Posterior vena cava (tissue), 2 donors: ENCODE data around the gene PCDHGA11. TPM values are rescaled to one million over a fixed set of nuclear protein-coding genes. Genes with fewer than 3 reads are reported as not detected.
A peak's percentile ranks its signal among the peaks of the same experiment; 100 is the strongest.
"Not testable (repeated sequence)": the region's sequence is repeated elsewhere in the genome, so short reads cannot be mapped to it uniquely, and the experiment has no call there.

ENCODE experiments used
- DNase-seq: peaks from one replicate; pipeline ENCODE4 v3.0.0-alpha.2; 2020; ENCODE audit warnings: low spot score
- intact Hi-C, 2 donors: fragments of 100-400 bp; cut with DNase I; formaldehyde crosslinking; loops; one replicate each; pipeline versions ENCODE4 v1.14.1 to v1.14.2; 2022 to 2023
- total RNA-seq, 2 donors: library from RNA; stranded (reverse); fragmentation: NEBNext Ultra II Directional; extraction: Animal tissue kit (Norgen Biotek cat#: 25700); gene quantifications; one replicate each; pipeline ENCODE4 v1.2.1, GENCODE V29; 2021
- donor health status: DM: yes; HTN: yes; CAD: no.
- donor health status: DM: yes; HTN: yes; CAD: no.

Gene PCDHGA11
- total RNA-seq, 2 donors from 2014 or later = 4.6 to 4.8 TPM

GRCh38 chr5:141394401-141395187 is 26.3 kb upstream of the PCDHGA11 start:
- intact Hi-C loops, DNase-seq: not testable (repeated sequence)

GRCh38 chr5:141397756-141398551 is 22.9 kb upstream of the PCDHGA11 start, which contains the start of gene PCDHGB5:
PCDHGB5 (plus strand) TSS chr5:141397947; CDS start chr5:141398128, 181 bp downstream.
- intact Hi-C loops = not testable (repeated sequence)
- DNase-seq = peak; percentile 54

- intact Hi-C loops = no loop called here
- DNase-seq = no peak
Observed at GRCh38 chr5:141398608-141399007, 22.2 kb upstream of the PCDHGA11 start.

- intact Hi-C loops = no loop called here
Observed at GRCh38 chr5:141399555-141400258, 21.1 kb upstream of the PCDHGA11 start.

GRCh38 chr5:141402553-141403243 is 18.2 kb upstream of the PCDHGA11 start, which contains the start of gene PCDHGA9:
PCDHGA9 (plus strand) TSS chr5:141402778; CDS start chr5:141402953, 175 bp downstream.
- intact Hi-C loops = no loop called here
- no peak for DNase-seq

More at GRCh38 chr5:141399555-141400258, 21.1 kb upstream of the PCDHGA11 start:
- peak; percentile 74 for DNase-seq

GRCh38 chr5:141403387-141403786 is 17.5 kb upstream of the PCDHGA11 start:
- no peak for DNase-seq
- intact Hi-C loops = no loop called here

- peak; percentile 78 for DNase-seq
- intact Hi-C loops = not testable (repeated sequence)
Observed at GRCh38 chr5:141407790-141408505, 12.9 kb upstream of the PCDHGA11 start, which contains the start of gene PCDHGB6. PCDHGB6 (plus strand) TSS chr5:141408021; CDS start chr5:141408203, 182 bp downstream.

GRCh38 chr5:141409598-141410306 is 11.1 kb upstream of the PCDHGA11 start:
- peak; percentile 63 for DNase-seq
- intact Hi-C loops = loop anchor here (10.0 kb wide), 2 partner anchors 145 to 155 kb away; no protein-coding TSS in a partner anchor

- intact Hi-C loops = loop anchor here (10.0 kb wide), 2 partner anchors 143 to 153 kb away; no protein-coding TSS in a partner anchor
- no peak for DNase-seq
Observed at GRCh38 chr5:141411575-141411974, 9.3 kb upstream of the PCDHGA11 start.

GRCh38 chr5:141412854-141413539 is 7.9 kb upstream of the PCDHGA11 start, which contains the start of gene PCDHGA10:
PCDHGA10 (plus strand) TSS chr5:141412987; CDS start chr5:141413176, 189 bp downstream.
- intact Hi-C loops = loop anchor here (10.0 kb wide), 2 partner anchors 142 to 152 kb away; no protein-coding TSS in a partner anchor
- peak; percentile 73 for DNase-seq

- DNase-seq = peak; percentile 73
- intact Hi-C loops = loop anchor here (10.0 kb wide), 2 partner anchors 141 to 151 kb away; no protein-coding TSS in a partner anchor
Observed at GRCh38 chr5:141413540-141414069, 7.2 kb upstream of the PCDHGA11 start.

- DNase-seq = not testable (repeated sequence)
- intact Hi-C loops = loop anchor here (10.0 kb wide), 2 partner anchors 140 to 150 kb away; no protein-coding TSS in a partner anchor
Observed at GRCh38 chr5:141414548-141415274, 6.1 kb upstream of the PCDHGA11 start.

- intact Hi-C loops = loop anchor here (10.0 kb wide), 2 partner anchors 140 to 150 kb away; no protein-coding TSS in a partner anchor
- DNase-seq = peak; percentile 72
Observed at GRCh38 chr5:141415275-141415618, 5.6 kb upstream of the PCDHGA11 start.

- intact Hi-C loops = loop anchor here (10.0 kb wide), 2 partner anchors 137 to 147 kb away; no protein-coding TSS in a partner anchor
- DNase-seq = peak; percentile 90
Observed at GRCh38 chr5:141417494-141418172, 3.2 kb upstream of the PCDHGA11 start, which contains the start of gene PCDHGB7. PCDHGB7 (plus strand) TSS chr5:141417677; CDS start chr5:141417860, 183 bp downstream.
